GM12878 (cell line): Measurements from ENCODE around the gene NEMP2. TPM values are rescaled to one million over a fixed set of nuclear protein-coding genes. Genes with fewer than 3 reads are reported as not detected.
A peak's percentile ranks its signal among the peaks of the same experiment; 100 is the strongest.

Experiments
- ATAC-seq: fragments of 200-7000 bp; cut with Tn5 transposase; 3 replicates; pipeline ENCODE4 v1.9.1; 2020; ENCODE audit warnings: mild to moderate bottlenecking, moderate library complexity
- BruUV-seq: library from RNA; stranded (reverse); fragments of 400-500 nt; replicated peaks from 2 replicates; lab custom pipeline; 2021; lab: Mats Ljungman, UMichigan
- CTCF ChIA-PET: fragments of 300-600 bp; sonication (Branson Sonifier 250); formaldehyde crosslinking; extraction: SDS; loops from one replicate; lab custom pipeline; 2021; ENCODE audit warnings: inconsistent platforms; lab: Yijun Ruan, JAX
- POLR2A ChIA-PET: fragments of 350-600 bp; formaldehyde crosslinking; extraction: SDS; loops from one replicate; lab custom pipeline; 2021; ENCODE audit warnings: inconsistent platforms; lab: Charles Lee
- RAD21 ChIA-PET: fragments of 300-600 bp; sonication (Branson Sonifier 250); formaldehyde crosslinking; loops from one replicate; lab custom pipeline; 2023; ENCODE audit warnings: antibody characterized with exemption; ENCODE audit not compliant: unreplicated experiment; lab: Charles Lee
- SMC1A ChIA-PET: fragments of 300-600 bp; sonication (Branson Sonifier 250); formaldehyde crosslinking; loops from one replicate; lab custom pipeline; 2023; ENCODE audit not compliant: unreplicated experiment, uncharacterized antibody; lab: Charles Lee
- DNase-seq: peaks from one replicate; pipeline ENCODE4 v3.0.0-alpha.2; 2011; ENCODE audit warnings: low read depth, low spot score
- FAIRE-seq: peaks from 3 replicates; lab custom pipeline; 2011; peaks lifted over from hg19 to GRCh38; lab: Jason Lieb, UNC
- H2AFZ ChIP-seq: 2 replicates; pipeline ENCODE4 v1.6.0; 2011; ENCODE audit warnings: low read depth, low read length, control low read depth; ENCODE audit not compliant: control insufficient read depth
- H3K27ac ChIP-seq: 2 replicates; pipeline ENCODE4 v1.5.1; 2011; ENCODE audit warnings: control low read depth; ENCODE audit not compliant: control insufficient read depth, insufficient read depth
- H3K27me3 ChIP-seq, 2 experiments: replicated peaks in 1 of 2; 2 replicates each; pipeline versions ENCODE4 v1.6.0 to v1.6.1; 2011; ENCODE audit warnings: low read length in 1 of 2; ENCODE audit not compliant: control insufficient read depth in 2 of 2, insufficient read depth in 2 of 2
- H3K36me3 ChIP-seq, 2 experiments: 2 replicates each; pipeline ENCODE4 v1.5.1; 2011; ENCODE audit warnings: low read length in 1 of 2; ENCODE audit not compliant: control insufficient read depth in 2 of 2, insufficient read depth in 2 of 2
- H3K4me1 ChIP-seq: 2 replicates; pipeline ENCODE4 v1.6.1; 2011; ENCODE audit warnings: mild to moderate bottlenecking, low read length, moderate library complexity, mixed read lengths; ENCODE audit not compliant: control insufficient read depth, insufficient read depth
- H3K4me2 ChIP-seq: 2 replicates; pipeline ENCODE4 v1.6.0; 2011; ENCODE audit warnings: control low read depth; ENCODE audit not compliant: control insufficient read depth, insufficient read depth
- H3K4me3 ChIP-seq: fragments of 200-600 bp; sonication (generic); 2 replicates; pipeline ENCODE4 v1.5.1; 2016
- H3K79me2 ChIP-seq: 2 replicates; pipeline ENCODE4 v1.6.0; 2011; ENCODE audit warnings: low read length; ENCODE audit not compliant: control insufficient read depth, insufficient read depth
- H3K9ac ChIP-seq: 2 replicates; pipeline ENCODE4 v1.8.0; 2011; ENCODE audit warnings: low read length, control low read depth, mixed read lengths; ENCODE audit not compliant: control insufficient read depth, insufficient read depth
- H3K9me3 ChIP-seq: replicated peaks from 3 replicates; pipeline ENCODE4 v1.5.1; 2011; ENCODE audit warnings: mild to moderate bottlenecking, low read length; ENCODE audit not compliant: control insufficient read depth, insufficient read depth
- H4K20me1 ChIP-seq: 2 replicates; pipeline ENCODE4 v1.6.0; 2011; ENCODE audit not compliant: control insufficient read depth, insufficient read depth
- ZNF217 ChIP-seq: fragments of 450-650 bp; IDR thresholded peaks from 2 replicates; pipeline ENCODE4 v1.6.1; 2017; ENCODE audit warnings: antibody characterized with exemption, mild to moderate bottlenecking
- WGBS: methylation state at CpG from one replicate; pipeline ENCODE4 v1.1.6; 2016; ENCODE audit warnings: low lambda C conversion rate; ENCODE audit not compliant: insufficient replicate concordance, insufficient coverage; ENCODE audit errors: missing lambda C conversion rate; 5-methylcytosine and 5-hydroxymethylcytosine counted together
- in situ Hi-C: fragments of 300-500 bp; cut with MboI; formaldehyde crosslinking; loops from 9 replicates; pipeline ENCODE4 v1.14.3; 2018; ENCODE audit warnings: mixed read lengths
- intact Hi-C: fragments of 100-400 bp; cut with micrococcal nuclease; formaldehyde crosslinking; loops from one replicate; pipeline ENCODE4 v1.14.2; 2022; ENCODE audit not compliant: unreplicated experiment
- polyA plus RNA-seq, 11 experiments: library from polyadenylated mRNA; depleted of rRNA in 4 of 11; unstranded in 6 of 11; stranded (reverse) in 5 of 11; fragments of >200 nt; fragmentation: Nextera tagmentation in 4 of 11; fragmentation: Illumina TruSeq in 1 of 11; extraction: Ambion mirVana in 4 of 11; extraction: Trizol in 1 of 11; gene quantifications; 1 replicate in 1 of 11; 2 replicates in 10 of 11; pipeline versions ENCODE4 v1.2.1 to v1.2.3, GENCODE V29; 2011 to 2016; ENCODE audit warnings: inconsistent platforms in 2 of 11, missing spikeins in 2 of 11, low read depth in 1 of 11
- total RNA-seq, 4 experiments: library from RNA; depleted of rRNA in 3 of 4; stranded (reverse); fragments of >200 nt in 3 of 4; fragmentation: Illumina TruSeq in 1 of 4; extraction: Trizol in 1 of 4; gene quantifications; 2 replicates each; pipeline versions ENCODE4 v1.2.1 to v1.2.3, GENCODE V29; 2013 to 2021
- TF ChIP-seq, protein P1 (sequence below), 3 experiments: IDR thresholded peaks in 2 of 3; conservative IDR thresholded peaks in 1 of 3; 2 replicates each; pipeline ENCODE4 v1.5.1; 2011; ENCODE audit warnings: low read depth in 3 of 3, low read length in 3 of 3, mild to moderate bottlenecking in 3 of 3, control low read depth in 2 of 3, moderate library complexity in 2 of 3, inconsistent platforms in 1 of 3, mixed read lengths in 1 of 3; ENCODE audit not compliant: control insufficient read depth in 2 of 3, insufficient read depth in 1 of 3; ENCODE audit errors: extremely low read depth in 1 of 3

The NEMP2 gene
- total and polyA plus RNA-seq, 10 of the 15 experiments (the other 5 are each of a cell fraction or from before 2014, with no cell fraction given) = 2.3 to 14.0 (median 8.1) TPM

DNA sequence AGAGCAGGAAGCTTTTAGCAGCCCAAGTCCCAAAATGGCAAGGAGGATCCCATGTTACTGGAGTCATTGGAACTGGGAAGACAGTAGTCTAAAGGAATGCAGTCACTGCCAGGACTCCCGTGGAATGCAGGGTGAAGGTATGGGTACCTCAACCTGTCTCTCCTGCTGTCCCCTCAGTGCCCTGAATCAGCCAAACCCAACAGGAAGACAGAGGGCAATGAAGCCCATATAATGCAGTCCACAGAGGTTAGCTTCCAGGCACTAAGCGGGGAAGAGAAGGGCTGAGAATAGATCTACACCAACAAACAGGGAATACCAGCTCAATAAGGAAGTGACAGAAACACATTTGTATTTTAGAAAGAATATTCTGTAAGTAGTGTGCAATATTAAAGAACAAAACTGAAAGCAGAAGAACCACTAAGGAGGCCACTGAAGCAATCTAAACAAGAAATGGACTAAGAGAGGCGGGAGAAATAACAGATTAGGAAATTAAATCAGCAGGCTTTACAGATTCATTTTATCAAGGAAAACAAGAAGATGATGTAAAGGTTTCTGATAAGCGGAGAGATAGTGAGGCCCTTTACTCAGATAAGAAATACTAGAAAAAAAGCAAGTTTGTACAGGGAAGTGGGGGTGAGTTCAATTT lies 8.3 kb downstream of the NEMP2 start:
- peak overlapping the region; percentile 11; the same call in 1 of the 2 replicates for H3K27ac ChIP-seq
- WGBS = 68% methylated on average over 4 of the region's 4 CpGs
- intact Hi-C loops (loop anchor here (5.0 kb wide), 1 partner anchor 276 kb away; no protein-coding TSS in a partner anchor), in situ Hi-C loops (no loop called here)
- CTCF ChIA-PET = interaction anchor here (0.9 to 1.9 kb wide), 2 partner anchors 153 to 254 kb away, joined by 3 to 5 read pairs; no protein-coding TSS in a partner anchor
- FAIRE-seq (no peak), ATAC-seq (no peak)
- peaks cover 11% of the 10 kb centered on the region for H3K79me2 ChIP-seq
- RAD21 ChIA-PET = interaction anchor here (1.0 to 1.3 kb wide), 3 partner anchors 8 to 196 kb away, joined by 3 read pairs; partner anchors contain the start of gene NEMP2
- no peak for TF ChIP-seq ZNF217
- TF ChIP-seq, protein P1, sequence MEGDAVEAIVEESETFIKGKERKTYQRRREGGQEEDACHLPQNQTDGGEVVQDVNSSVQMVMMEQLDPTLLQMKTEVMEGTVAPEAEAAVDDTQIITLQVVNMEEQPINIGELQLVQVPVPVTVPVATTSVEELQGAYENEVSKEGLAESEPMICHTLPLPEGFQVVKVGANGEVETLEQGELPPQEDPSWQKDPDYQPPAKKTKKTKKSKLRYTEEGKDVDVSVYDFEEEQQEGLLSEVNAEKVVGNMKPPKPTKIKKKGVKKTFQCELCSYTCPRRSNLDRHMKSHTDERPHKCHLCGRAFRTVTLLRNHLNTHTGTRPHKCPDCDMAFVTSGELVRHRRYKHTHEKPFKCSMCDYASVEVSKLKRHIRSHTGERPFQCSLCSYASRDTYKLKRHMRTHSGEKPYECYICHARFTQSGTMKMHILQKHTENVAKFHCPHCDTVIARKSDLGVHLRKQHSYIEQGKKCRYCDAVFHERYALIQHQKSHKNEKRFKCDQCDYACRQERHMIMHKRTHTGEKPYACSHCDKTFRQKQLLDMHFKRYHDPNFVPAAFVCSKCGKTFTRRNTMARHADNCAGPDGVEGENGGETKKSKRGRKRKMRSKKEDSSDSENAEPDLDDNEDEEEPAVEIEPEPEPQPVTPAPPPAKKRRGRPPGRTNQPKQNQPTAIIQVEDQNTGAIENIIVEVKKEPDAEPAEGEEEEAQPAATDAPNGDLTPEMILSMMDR (IDR thresholded peaks at IDR 0.05 in 2 of 3, conservative IDR thresholded peaks at IDR 0.05 in 1 of 3; ENCODE audit: control insufficient read depth in 2 of 3, extremely low read depth in 1 of 3, insufficient read depth in 1 of 3, low read depth in 3 of 3, low read length in 3 of 3) = 0 out of 6 replicates have a peak, but pooled peaks of 1 of the 3 experiments have one; percentile 13
- TF ChIP-seq, all 136 proteins: peak for 1
- BruUV-seq = no TSS peak
- Histone ChIP-seq H3K4me3 (no peak overlapping the region), H3K9ac (no peak overlapping the region), H3K27me3 (no peaks in the 10 kb centered on the region), H4K20me1 (no peaks in the 10 kb centered on the region), H2AFZ (peak overlapping the region; percentile 57), H3K36me3 (0 out of 4 replicates have a peak, but pooled peaks cover 0 to 2% of the 10 kb centered on the region in 2 experiments), H3K4me2 (peak overlapping the region; percentile 41; the same call in 1 of the 2 replicates), H3K4me1 (peaks cover 39% of the 10 kb centered on the region), H3K9me3 (no peaks in the 10 kb centered on the region)
- no peak for DNase-seq
- SMC1A ChIA-PET = interaction anchor here (0.6 to 2.0 kb wide), 7 partner anchors 9 to 167 kb away, joined by 3 to 16 read pairs (median 3); no protein-coding TSS in a partner anchor
- POLR2A ChIA-PET = no interaction called here
